HCT116 (cell line): ENCODE results near the gene CALML4. TPM values are rescaled to one million over a fixed set of nuclear protein-coding genes. Genes with fewer than 3 reads are reported as not detected.

ENCODE experiments used
- ATAC-seq: fragments of 200-7000 bp; cut with Tn5 transposase; 2 replicates; pipeline ENCODE4 v1.9.1; 2020; ENCODE audit warnings: mild to moderate bottlenecking, moderate library complexity
- BruUV-seq: library from RNA; stranded (reverse); fragments of 400-500 nt; replicated peaks from 2 replicates; lab custom pipeline; 2021; lab: Mats Ljungman, UMichigan
- CTCF ChIA-PET: fragments of 300-600 bp; sonication (Branson Sonifier 250); formaldehyde crosslinking; loops from one replicate; lab custom pipeline; 2021; ENCODE audit warnings: antibody characterized with exemption; lab: Charles Lee
- POLR2A ChIA-PET: fragments of 300-600, 350-600 bp; sonication (Branson Sonifier 250); formaldehyde crosslinking; loops from one replicate; lab custom pipeline; 2021; ENCODE audit warnings: antibody characterized with exemption; lab: Charles Lee
- RAD21 ChIA-PET, 2 experiments: fragments of 300-600 bp; sonication (Branson Sonifier 250); formaldehyde crosslinking; loops; one replicate each; lab custom pipeline; 2023; ENCODE audit warnings: low total read pairs in 2 of 2; ENCODE audit not compliant: uncharacterized antibody in 2 of 2, unreplicated experiment in 2 of 2, low non-redundant PET in 1 of 2; lab: Charles Lee
- DNase-seq: peaks from one replicate; pipeline ENCODE4 v3.0.0-alpha.2; 2010; ENCODE audit warnings: low read depth, low spot score
- H2AFZ ChIP-seq: fragments of 200-600 bp; shearing (Covaris generic), sonication (generic); 2 replicates; pipeline ENCODE4 v1.6.1; 2017; ENCODE audit warnings: low read depth, mixed run types, mixed read lengths, antibody characterized with exemption, low read length; ENCODE audit not compliant: poor library complexity, severe bottlenecking
- H3K27ac ChIP-seq: 2 replicates; pipeline ENCODE4 v1.5.1; 2012; ENCODE audit warnings: low read depth, low read length
- H3K27me3 ChIP-seq: fragments of 200-600 bp; sonication (generic); 2 replicates; pipeline ENCODE4 v1.6.1; 2016; ENCODE audit warnings: mixed run types, low read length, mixed read lengths; ENCODE audit not compliant: insufficient read depth
- H3K36me3 ChIP-seq, 2 experiments: fragments of 200-500 bp in 1 of 2; fragments of 200-600 bp in 1 of 2; sonication (Bioruptor generic) in 1 of 2; sonication (generic) in 1 of 2; 2 replicates each; pipeline versions ENCODE4 v1.5.1 to v1.6.1; 2014 to 2016; ENCODE audit warnings: low read length in 2 of 2, inconsistent platforms in 1 of 2, mixed read lengths in 1 of 2, mixed run types in 1 of 2; ENCODE audit not compliant: insufficient read depth in 2 of 2, control insufficient read depth in 1 of 2
- H3K4me1 ChIP-seq, 2 experiments: fragments of 200-600 bp in 1 of 2; sonication (generic) in 1 of 2; 2 replicates each; pipeline versions ENCODE4 v1.5.1 to v1.6.1; 2012 to 2017; ENCODE audit warnings: low read length in 2 of 2, inconsistent platforms in 1 of 2, mild to moderate bottlenecking in 1 of 2, mixed read lengths in 1 of 2, mixed run types in 1 of 2, moderate library complexity in 1 of 2; ENCODE audit not compliant: insufficient read depth in 2 of 2, control insufficient read depth in 1 of 2
- H3K4me2 ChIP-seq: fragments of 200-600 bp; sonication (generic); 2 replicates; pipeline ENCODE4 v1.6.1; 2017; ENCODE audit warnings: mixed run types, low read length, mixed read lengths
- H3K4me3 ChIP-seq, 2 experiments: fragments of 200-600 bp in 1 of 2; sonication (generic) in 1 of 2; replicated peaks in 1 of 2; 2 replicates each; pipeline ENCODE4 v1.5.1; 2011 to 2016; ENCODE audit warnings: low read length in 2 of 2, control low read depth in 1 of 2, low read depth in 1 of 2, mild to moderate bottlenecking in 1 of 2, mixed read lengths in 1 of 2, mixed run types in 1 of 2
- H3K79me2 ChIP-seq: fragments of 200-600 bp; sonication (generic); 2 replicates; pipeline ENCODE4 v1.6.1; 2017; ENCODE audit warnings: mild to moderate bottlenecking, mixed run types, low read length, moderate library complexity, mixed read lengths; ENCODE audit not compliant: insufficient read depth
- H3K9ac ChIP-seq: fragments of 200-600 bp; sonication (generic); 2 replicates; pipeline ENCODE4 v1.6.1; 2016; ENCODE audit warnings: low read length, mixed read lengths
- H3K9me2 ChIP-seq: fragments of 200-600 bp; sonication (generic), shearing (Covaris generic); 2 replicates; pipeline ENCODE4 v1.6.1; 2017; ENCODE audit warnings: mixed run types, mild to moderate bottlenecking, moderate library complexity; ENCODE audit not compliant: insufficient read depth
- H3K9me3 ChIP-seq, 2 experiments: fragments of 200-500 bp in 1 of 2; fragments of 200-600 bp in 1 of 2; sonication (Bioruptor generic) in 1 of 2; sonication (generic) in 1 of 2; 2 replicates each; pipeline ENCODE4 v1.6.1; 2014 to 2017; ENCODE audit warnings: low read length in 2 of 2, mixed read lengths in 2 of 2, inconsistent platforms in 1 of 2, low read depth in 1 of 2, mild to moderate bottlenecking in 1 of 2, mixed run types in 1 of 2, moderate library complexity in 1 of 2; ENCODE audit not compliant: control insufficient read depth in 1 of 2, insufficient read depth in 1 of 2
- H4K20me1 ChIP-seq: fragments of 200-600 bp; sonication (generic), shearing (Covaris generic); 2 replicates; pipeline ENCODE4 v1.6.1; 2017; ENCODE audit warnings: mixed run types, mild to moderate bottlenecking, moderate library complexity; ENCODE audit not compliant: insufficient read depth
- CBX3 ChIP-seq: IDR thresholded peaks from 2 replicates; pipeline ENCODE4 v1.6.1; 2012; ENCODE audit warnings: low read depth
- CEBPB ChIP-seq: IDR thresholded peaks from 2 replicates; pipeline ENCODE4 v1.6.1; 2012; ENCODE audit warnings: low read depth
- EGR1 ChIP-seq: IDR thresholded peaks from 2 replicates; pipeline ENCODE4 v1.6.1; 2012; ENCODE audit warnings: low read depth
- ELF1 ChIP-seq: IDR thresholded peaks from 2 replicates; pipeline ENCODE4 v1.6.1; 2012; ENCODE audit warnings: low read depth, borderline replicate concordance
- EZH2phosphoT487 ChIP-seq: fragments of 200-600 bp; IDR thresholded peaks from 2 replicates; pipeline ENCODE4 v1.6.1; 2018; ENCODE audit warnings: antibody characterized with exemption, borderline replicate concordance
- JUND ChIP-seq: IDR thresholded peaks from 2 replicates; pipeline ENCODE4 v1.6.1; 2012
- POLR2AphosphoS5 ChIP-seq: IDR thresholded peaks from 2 replicates; pipeline ENCODE4 v1.6.1; 2011; ENCODE audit warnings: mild to moderate bottlenecking, low read depth, low read length, moderate library complexity
- SIN3A ChIP-seq: IDR thresholded peaks from 2 replicates; pipeline ENCODE4 v1.6.1; 2012; ENCODE audit warnings: low read depth
- SP1 ChIP-seq: IDR thresholded peaks from 2 replicates; pipeline ENCODE4 v1.6.1; 2012; ENCODE audit warnings: low read depth
- TCF7L2 ChIP-seq: IDR thresholded peaks from 2 replicates; pipeline ENCODE4 v1.7.0; 2011; ENCODE audit warnings: borderline replicate concordance, inconsistent platforms; ENCODE audit not compliant: insufficient read depth, insufficient read length; ENCODE audit errors: extremely low read depth
- YY1 ChIP-seq: IDR thresholded peaks from 2 replicates; pipeline ENCODE4 v1.6.1; 2011; ENCODE audit warnings: low read length, low read depth, moderate library complexity, mild to moderate bottlenecking; ENCODE audit not compliant: insufficient replicate concordance; ENCODE audit errors: extremely low read depth
- ZFX ChIP-seq: fragments of 450-650 bp; IDR thresholded peaks from 2 replicates; pipeline ENCODE4 v1.6.1; 2017
- ZNF274 ChIP-seq: fragments of 200-500 bp; sonication (Bioruptor generic); IDR thresholded peaks from 2 replicates; pipeline ENCODE4 v1.6.1; 2014; ENCODE audit warnings: mild to moderate bottlenecking, low read depth, low read length, inconsistent platforms
- intact Hi-C: fragments of 100-400 bp; cut with micrococcal nuclease; formaldehyde crosslinking; loops from 2 replicates; pipeline ENCODE4 v1.10.0; 2022
- total RNA-seq: library from RNA; stranded (reverse); gene quantifications from one replicate; pipeline ENCODE4 v1.2.1, GENCODE V29; 2021; ENCODE audit not compliant: unreplicated experiment
- TF ChIP-seq, protein P1 (sequence below): IDR thresholded peaks from 2 replicates; pipeline ENCODE4 v1.6.1; 2011; ENCODE audit warnings: mild to moderate bottlenecking, low read length, moderate library complexity; ENCODE audit not compliant: insufficient replicate concordance; ENCODE audit errors: extremely low read depth
- TF ChIP-seq, protein P2 (sequence below), 3 experiments: fragments of 200-600 bp in 1 of 3; sonication (generic) in 1 of 3; IDR thresholded peaks in 2 of 3; conservative IDR thresholded peaks in 1 of 3; 2 replicates each; pipeline ENCODE4 v1.5.1; 2012 to 2017; ENCODE audit warnings: low read depth in 2 of 3, low read length in 2 of 3, antibody characterized with exemption in 1 of 3, borderline replicate concordance in 1 of 3, control low read depth in 1 of 3, mild to moderate bottlenecking in 1 of 3, mixed read lengths in 1 of 3, mixed run types in 1 of 3, moderate library complexity in 1 of 3; ENCODE audit not compliant: insufficient read depth in 1 of 3
- TF ChIP-seq, protein P3 (sequence below): IDR thresholded peaks from 2 replicates; pipeline ENCODE4 v1.6.1; 2012; ENCODE audit warnings: low read depth
- TF ChIP-seq, protein P4 (sequence below): IDR thresholded peaks from 2 replicates; pipeline ENCODE4 v1.6.1; 2012

The CALML4 gene
- total RNA-seq, 1 experiment from 2014 or later, result 8.5 TPM

DNA sequence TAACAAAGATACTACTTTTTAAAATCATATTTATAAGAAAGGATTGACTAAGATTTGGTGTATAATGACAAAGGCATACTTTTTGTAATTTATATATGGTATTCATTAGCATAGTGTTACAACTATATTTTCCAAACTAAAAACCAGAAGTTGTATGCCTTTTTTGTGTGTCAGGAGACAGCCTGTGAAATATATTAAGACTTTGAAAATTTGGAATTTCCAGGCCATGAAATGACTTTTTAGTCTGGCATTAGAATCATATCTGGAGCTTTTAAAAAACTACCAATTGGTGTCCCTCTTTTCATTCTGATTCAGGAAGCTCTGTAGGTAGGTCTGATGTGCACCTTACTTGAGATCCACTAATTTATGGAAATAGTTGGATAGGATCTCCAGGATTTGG is 41.9 kb downstream of the CALML4 start:
- Histone ChIP-seq H3K27ac (no peak overlapping the region), H4K20me1 (no peaks in the 10 kb centered on the region; the same call in 1 of the 2 replicates), H3K9me2 (no peaks in the 10 kb centered on the region), H3K4me3 (no peak overlapping the region), H3K9me3 (no peaks in the 10 kb centered on the region), H3K79me2 (no peaks in the 10 kb centered on the region), H3K9ac (no peak overlapping the region), H3K4me1 (no peaks in the 10 kb centered on the region), H3K36me3 (0 out of 4 replicates have a peak, but pooled peaks cover 0 to 3% of the 10 kb centered on the region in 2 experiments), H3K27me3 (no peaks in the 10 kb centered on the region), H2AFZ (no peak overlapping the region), H3K4me2 (no peak overlapping the region)
- DNase-seq (no peak), ATAC-seq (no peak)
- CTCF ChIA-PET, result interaction anchor here (1.7 to 2.1 kb wide), 2 partner anchors 8 to 10 kb away, joined by 4 to 15 read pairs; no protein-coding TSS in a partner anchor
- intact Hi-C loops, result no loop called here
- POLR2A ChIA-PET, result no interaction called here
- TF ChIP-seq, protein P1, sequence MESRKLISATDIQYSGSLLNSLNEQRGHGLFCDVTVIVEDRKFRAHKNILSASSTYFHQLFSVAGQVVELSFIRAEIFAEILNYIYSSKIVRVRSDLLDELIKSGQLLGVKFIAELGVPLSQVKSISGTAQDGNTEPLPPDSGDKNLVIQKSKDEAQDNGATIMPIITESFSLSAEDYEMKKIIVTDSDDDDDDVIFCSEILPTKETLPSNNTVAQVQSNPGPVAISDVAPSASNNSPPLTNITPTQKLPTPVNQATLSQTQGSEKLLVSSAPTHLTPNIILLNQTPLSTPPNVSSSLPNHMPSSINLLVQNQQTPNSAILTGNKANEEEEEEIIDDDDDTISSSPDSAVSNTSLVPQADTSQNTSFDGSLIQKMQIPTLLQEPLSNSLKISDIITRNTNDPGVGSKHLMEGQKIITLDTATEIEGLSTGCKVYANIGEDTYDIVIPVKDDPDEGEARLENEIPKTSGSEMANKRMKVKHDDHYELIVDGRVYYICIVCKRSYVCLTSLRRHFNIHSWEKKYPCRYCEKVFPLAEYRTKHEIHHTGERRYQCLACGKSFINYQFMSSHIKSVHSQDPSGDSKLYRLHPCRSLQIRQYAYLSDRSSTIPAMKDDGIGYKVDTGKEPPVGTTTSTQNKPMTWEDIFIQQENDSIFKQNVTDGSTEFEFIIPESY, result no peak
- TF ChIP-seq, protein P2, sequence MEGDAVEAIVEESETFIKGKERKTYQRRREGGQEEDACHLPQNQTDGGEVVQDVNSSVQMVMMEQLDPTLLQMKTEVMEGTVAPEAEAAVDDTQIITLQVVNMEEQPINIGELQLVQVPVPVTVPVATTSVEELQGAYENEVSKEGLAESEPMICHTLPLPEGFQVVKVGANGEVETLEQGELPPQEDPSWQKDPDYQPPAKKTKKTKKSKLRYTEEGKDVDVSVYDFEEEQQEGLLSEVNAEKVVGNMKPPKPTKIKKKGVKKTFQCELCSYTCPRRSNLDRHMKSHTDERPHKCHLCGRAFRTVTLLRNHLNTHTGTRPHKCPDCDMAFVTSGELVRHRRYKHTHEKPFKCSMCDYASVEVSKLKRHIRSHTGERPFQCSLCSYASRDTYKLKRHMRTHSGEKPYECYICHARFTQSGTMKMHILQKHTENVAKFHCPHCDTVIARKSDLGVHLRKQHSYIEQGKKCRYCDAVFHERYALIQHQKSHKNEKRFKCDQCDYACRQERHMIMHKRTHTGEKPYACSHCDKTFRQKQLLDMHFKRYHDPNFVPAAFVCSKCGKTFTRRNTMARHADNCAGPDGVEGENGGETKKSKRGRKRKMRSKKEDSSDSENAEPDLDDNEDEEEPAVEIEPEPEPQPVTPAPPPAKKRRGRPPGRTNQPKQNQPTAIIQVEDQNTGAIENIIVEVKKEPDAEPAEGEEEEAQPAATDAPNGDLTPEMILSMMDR (IDR thresholded peaks at IDR 0.05 in 2 of 3, conservative IDR thresholded peaks at IDR 0.05 in 1 of 3; ENCODE audit: borderline replicate concordance in 1 of 3, insufficient read depth in 1 of 3, low read depth in 2 of 3, low read length in 2 of 3), result no peak
- TF ChIP-seq SIN3A (no peak), ZFX (no peak), JUND (no peak), SP1 (no peak), CBX3 (no peak), TCF7L2 (no peak), YY1 (no peak), CEBPB (no peak), ELF1 (no peak), POLR2AphosphoS5 (no peak), EGR1 (no peak), ZNF274 (no peak), EZH2phosphoT487 (no peak)
- TF ChIP-seq, protein P3, sequence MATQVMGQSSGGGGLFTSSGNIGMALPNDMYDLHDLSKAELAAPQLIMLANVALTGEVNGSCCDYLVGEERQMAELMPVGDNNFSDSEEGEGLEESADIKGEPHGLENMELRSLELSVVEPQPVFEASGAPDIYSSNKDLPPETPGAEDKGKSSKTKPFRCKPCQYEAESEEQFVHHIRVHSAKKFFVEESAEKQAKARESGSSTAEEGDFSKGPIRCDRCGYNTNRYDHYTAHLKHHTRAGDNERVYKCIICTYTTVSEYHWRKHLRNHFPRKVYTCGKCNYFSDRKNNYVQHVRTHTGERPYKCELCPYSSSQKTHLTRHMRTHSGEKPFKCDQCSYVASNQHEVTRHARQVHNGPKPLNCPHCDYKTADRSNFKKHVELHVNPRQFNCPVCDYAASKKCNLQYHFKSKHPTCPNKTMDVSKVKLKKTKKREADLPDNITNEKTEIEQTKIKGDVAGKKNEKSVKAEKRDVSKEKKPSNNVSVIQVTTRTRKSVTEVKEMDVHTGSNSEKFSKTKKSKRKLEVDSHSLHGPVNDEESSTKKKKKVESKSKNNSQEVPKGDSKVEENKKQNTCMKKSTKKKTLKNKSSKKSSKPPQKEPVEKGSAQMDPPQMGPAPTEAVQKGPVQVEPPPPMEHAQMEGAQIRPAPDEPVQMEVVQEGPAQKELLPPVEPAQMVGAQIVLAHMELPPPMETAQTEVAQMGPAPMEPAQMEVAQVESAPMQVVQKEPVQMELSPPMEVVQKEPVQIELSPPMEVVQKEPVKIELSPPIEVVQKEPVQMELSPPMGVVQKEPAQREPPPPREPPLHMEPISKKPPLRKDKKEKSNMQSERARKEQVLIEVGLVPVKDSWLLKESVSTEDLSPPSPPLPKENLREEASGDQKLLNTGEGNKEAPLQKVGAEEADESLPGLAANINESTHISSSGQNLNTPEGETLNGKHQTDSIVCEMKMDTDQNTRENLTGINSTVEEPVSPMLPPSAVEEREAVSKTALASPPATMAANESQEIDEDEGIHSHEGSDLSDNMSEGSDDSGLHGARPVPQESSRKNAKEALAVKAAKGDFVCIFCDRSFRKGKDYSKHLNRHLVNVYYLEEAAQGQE, result no peak
- TF ChIP-seq, protein P4, sequence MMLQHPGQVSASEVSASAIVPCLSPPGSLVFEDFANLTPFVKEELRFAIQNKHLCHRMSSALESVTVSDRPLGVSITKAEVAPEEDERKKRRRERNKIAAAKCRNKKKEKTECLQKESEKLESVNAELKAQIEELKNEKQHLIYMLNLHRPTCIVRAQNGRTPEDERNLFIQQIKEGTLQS, result no peak
- BruUV-seq, result no TSS peak
- RAD21 ChIA-PET, result no interaction called here
